Measurements from ENCODE around the gene UNC5B.
"Not testable (repeated sequence)": the region's sequence is repeated elsewhere in the genome, so short reads cannot be mapped to it uniquely, and the experiment has no call there.

UNC5B gene

DNA sequence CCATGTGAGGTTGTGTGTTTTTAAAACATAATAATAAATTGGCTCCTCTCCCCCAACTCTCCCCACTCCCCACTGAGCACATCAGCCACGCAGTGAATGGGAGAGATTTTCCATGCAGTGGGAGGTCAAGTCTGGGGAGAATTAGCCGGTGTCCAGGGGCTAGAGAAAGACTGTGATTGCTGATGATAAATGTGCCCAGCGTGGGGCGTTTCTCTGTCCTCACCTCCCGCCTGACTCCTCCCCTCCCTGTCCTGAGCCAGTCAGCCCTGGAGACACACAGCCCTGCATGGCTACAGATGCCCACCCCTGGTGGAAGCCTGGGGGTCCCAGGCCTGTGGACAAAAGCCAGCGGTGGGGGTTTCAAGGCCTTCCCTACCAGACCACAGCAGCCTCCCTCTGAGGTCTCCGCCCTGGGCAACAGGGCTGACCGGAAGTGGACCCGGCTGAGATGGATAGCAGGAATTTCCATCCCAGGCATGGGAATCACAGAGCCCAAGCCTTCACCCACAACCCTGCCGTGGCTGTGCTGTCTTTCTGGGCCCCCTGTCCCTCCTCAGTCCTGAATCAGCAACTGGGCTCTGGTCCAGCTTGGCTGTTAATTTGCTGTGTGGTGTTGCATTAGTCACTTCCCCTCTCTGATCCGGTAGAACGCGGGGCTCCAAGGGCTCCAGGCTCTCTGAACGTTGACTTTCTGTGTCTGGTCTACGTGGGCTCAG, 59.8 kb downstream of the UNC5B start:
- TF ChIP-seq, protein P1, sequence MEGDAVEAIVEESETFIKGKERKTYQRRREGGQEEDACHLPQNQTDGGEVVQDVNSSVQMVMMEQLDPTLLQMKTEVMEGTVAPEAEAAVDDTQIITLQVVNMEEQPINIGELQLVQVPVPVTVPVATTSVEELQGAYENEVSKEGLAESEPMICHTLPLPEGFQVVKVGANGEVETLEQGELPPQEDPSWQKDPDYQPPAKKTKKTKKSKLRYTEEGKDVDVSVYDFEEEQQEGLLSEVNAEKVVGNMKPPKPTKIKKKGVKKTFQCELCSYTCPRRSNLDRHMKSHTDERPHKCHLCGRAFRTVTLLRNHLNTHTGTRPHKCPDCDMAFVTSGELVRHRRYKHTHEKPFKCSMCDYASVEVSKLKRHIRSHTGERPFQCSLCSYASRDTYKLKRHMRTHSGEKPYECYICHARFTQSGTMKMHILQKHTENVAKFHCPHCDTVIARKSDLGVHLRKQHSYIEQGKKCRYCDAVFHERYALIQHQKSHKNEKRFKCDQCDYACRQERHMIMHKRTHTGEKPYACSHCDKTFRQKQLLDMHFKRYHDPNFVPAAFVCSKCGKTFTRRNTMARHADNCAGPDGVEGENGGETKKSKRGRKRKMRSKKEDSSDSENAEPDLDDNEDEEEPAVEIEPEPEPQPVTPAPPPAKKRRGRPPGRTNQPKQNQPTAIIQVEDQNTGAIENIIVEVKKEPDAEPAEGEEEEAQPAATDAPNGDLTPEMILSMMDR (IDR thresholded peaks at IDR 0.05; ENCODE audit: low read depth, low read length, missing control alignments) = no peak
- DNase-seq (ENCODE audit: low read depth) = no peak
- H3K4me3 ChIP-seq (ENCODE audit: low read depth, low read length) = no peak overlapping the region

DNA sequence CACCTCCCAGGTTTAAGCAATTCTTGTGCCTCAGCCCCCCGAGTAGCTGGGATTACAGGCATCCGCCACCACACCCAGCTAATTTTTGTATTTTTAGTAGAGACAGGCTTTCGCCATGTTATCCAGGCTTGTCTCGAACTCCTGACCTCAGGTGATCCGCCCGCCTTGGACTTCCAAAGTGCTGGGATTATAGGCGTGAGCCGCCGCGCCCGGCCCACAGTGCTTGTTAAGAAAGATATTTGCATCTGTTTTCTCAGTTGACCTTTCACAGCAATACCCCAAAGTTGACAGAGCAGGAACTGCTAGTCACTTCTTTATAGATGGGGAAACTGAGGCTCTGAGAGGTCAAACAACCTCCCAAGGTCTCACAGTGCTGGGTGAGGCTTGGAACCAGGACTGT, 60.6 kb downstream of the UNC5B start:
- H3K4me3 ChIP-seq (ENCODE audit: low read depth, low read length); DNase-seq (ENCODE audit: low read depth): not testable (repeated sequence)

DNA sequence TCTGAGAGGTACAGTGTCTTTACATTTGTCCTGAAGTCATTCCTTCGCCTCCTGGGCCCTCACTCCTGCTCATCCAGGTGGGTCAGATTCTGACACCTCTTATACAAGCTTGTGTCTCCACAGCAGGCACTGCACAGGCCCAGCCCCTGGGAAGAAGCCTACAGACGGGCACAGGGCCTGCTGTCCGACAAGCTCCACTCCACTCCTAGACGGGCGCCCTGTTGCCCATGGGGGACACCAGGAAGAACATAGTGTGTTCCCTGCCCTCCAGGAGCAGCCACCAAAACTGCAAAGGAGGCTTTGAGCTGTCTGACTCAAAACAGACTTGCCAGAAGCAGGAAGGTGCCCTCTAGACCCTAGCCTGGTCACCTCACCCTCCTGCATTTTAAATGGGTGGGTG, 61.1 kb downstream of the UNC5B start:
- no peak overlapping the region for H3K4me3 ChIP-seq (ENCODE audit: low read depth, low read length)
- no peak for DNase-seq (ENCODE audit: low read depth)
- TF ChIP-seq, protein P1 (IDR thresholded peaks at IDR 0.05; ENCODE audit: low read depth, low read length, missing control alignments) = no peak

DNA sequence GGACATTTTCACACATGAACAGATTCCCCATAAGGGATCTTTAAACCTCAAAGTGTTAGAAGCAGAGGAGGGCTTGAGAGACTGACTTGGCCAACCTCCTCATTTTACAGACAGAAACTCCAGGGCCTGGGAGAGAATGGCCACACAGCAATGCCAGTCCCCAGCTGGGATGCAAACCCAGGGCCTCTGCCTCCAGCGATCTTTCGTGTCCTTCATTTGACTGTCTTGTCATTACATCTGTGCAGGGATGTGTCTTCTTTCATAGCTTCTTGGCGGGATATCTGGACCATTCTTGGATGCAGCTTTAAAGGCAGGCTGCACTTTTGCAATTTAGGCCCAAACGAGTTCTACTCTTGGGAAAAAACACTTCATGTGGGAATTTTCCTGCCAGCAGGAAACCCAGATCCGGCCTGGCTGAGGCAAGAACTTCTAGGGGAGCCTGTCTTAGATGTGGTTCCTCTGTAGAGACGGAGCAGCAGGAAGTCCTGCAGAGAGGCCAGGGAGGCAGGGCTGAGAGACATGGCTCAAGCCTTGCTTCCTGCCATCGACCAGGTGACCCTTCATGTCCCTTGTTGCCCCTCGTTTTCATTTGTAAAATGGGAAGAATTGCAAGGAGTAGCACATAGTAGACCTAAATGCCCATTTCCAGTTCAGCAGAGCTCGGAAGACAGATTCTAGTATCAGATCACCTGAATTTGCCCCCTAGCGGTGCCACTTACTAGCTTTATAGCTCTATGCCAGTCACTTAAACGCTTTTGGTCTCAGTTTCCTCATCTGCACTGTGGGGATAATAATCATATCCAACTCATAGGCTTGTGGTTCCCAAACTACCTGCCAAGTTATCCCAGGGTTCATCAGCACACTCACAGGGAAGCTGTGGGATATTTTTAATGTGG, 62.8 kb downstream of the UNC5B start:
- DNase-seq (ENCODE audit: low read depth) = no peak
- no peak overlapping the region for H3K4me3 ChIP-seq (ENCODE audit: low read depth, low read length)
- TF ChIP-seq, protein P1 (IDR thresholded peaks at IDR 0.05; ENCODE audit: low read depth, low read length, missing control alignments) = peak; percentile 52

DNA sequence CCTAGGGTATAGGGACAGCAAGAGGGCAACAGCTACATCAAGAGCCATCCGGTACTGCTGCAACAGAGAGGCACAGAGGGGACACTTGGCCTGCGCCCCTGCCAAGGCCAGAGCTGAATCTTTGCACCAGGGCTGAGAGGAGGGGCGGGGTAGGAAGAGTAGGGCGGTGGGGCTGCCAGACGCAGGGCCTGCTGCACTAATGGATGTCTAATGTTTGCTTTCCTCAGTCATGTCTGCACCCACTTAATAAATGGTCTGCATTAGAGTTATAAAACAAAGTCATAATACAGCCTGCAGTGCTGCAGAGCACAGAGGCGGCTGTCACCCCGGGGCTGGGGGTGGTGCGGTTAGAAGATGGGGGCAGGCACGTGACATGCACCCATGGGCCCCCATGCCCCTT, 64.5 kb downstream of the UNC5B start:
- TF ChIP-seq, protein P1 (IDR thresholded peaks at IDR 0.05; ENCODE audit: low read depth, low read length, missing control alignments) = no peak
- no peak overlapping the region for H3K4me3 ChIP-seq (ENCODE audit: low read depth, low read length)
- no peak for DNase-seq (ENCODE audit: low read depth)

DNA sequence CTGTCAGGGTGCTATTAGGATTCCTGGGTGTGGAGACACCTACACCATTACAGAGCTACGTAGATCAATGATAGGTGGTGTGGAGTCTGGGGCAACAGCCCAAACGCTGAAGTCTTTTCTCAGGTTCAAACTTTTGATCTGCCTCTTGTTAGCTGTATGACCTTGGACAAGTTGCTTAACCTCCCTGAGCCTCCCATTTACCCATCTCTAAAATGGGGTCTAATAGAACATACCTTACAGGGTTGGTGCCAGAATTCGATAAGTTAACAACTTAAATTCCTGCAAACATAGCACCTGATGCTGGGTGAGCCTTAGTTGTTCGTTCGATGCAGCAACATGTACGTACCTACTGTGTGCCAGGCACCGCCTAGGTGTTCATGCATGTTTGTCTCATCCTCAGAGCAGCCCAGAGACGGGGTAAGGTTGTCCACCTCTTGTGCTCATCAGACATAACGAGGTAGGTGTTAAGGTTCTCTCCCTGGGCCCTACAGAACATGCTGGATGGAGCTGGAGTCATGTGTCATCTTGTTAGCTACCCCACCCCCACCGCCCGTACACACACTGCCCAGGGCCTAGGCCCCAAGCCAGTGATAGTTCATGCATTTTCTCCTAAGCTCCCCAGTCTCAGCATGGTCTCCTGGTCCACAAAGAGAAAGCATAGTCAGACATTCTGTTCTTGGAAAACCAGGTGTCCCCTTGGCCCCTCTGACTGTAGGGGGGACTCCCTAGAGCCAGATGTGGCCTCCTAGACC, 65.7 kb downstream of the UNC5B start:
- H3K4me3 ChIP-seq (ENCODE audit: low read depth, low read length) = no peak overlapping the region
- TF ChIP-seq, protein P1 (IDR thresholded peaks at IDR 0.05; ENCODE audit: low read depth, low read length, missing control alignments) = no peak
- no peak for DNase-seq (ENCODE audit: low read depth)
